Anterior cingulate cortex (tissue), 58 donors: ENCODE measurements around the gene MAG.

Experiments used
- DNase-seq, 58 donors: peaks; one replicate each; lab custom pipeline; 2025; lab: John Stamatoyannopoulos, UW

MAG gene, protein sequence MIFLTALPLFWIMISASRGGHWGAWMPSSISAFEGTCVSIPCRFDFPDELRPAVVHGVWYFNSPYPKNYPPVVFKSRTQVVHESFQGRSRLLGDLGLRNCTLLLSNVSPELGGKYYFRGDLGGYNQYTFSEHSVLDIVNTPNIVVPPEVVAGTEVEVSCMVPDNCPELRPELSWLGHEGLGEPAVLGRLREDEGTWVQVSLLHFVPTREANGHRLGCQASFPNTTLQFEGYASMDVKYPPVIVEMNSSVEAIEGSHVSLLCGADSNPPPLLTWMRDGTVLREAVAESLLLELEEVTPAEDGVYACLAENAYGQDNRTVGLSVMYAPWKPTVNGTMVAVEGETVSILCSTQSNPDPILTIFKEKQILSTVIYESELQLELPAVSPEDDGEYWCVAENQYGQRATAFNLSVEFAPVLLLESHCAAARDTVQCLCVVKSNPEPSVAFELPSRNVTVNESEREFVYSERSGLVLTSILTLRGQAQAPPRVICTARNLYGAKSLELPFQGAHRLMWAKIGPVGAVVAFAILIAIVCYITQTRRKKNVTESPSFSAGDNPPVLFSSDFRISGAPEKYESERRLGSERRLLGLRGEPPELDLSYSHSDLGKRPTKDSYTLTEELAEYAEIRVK

DNA sequence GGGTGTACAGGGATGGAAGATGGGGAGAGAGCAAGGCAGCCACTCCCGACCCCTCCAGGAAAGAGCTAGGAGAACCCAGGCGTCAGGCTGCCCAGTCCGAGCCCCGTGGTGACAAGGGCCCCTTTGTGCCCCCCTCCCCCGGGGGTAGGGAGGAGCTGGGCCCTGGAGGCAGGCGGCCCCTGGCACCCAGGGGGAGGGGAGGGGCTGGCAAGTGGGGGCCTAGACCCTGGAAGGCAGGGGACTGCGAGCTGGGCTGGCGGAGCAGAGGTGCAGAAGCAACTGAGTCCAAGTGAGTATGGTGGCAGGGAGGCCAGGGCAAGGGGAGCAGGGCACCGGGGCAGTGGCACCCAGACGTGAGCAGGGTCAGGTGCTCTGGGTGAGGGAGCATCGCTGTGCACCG, at the start of gene MAG:
MAG (plus strand) TSS at position 246 of the 400 bp plus-strand sequence. CDS start 3,248 bp downstream, outside the sequence.
- DNase-seq = peak in 53 of 58 donors; percentile 22 to 96 (median 78)

DNA sequence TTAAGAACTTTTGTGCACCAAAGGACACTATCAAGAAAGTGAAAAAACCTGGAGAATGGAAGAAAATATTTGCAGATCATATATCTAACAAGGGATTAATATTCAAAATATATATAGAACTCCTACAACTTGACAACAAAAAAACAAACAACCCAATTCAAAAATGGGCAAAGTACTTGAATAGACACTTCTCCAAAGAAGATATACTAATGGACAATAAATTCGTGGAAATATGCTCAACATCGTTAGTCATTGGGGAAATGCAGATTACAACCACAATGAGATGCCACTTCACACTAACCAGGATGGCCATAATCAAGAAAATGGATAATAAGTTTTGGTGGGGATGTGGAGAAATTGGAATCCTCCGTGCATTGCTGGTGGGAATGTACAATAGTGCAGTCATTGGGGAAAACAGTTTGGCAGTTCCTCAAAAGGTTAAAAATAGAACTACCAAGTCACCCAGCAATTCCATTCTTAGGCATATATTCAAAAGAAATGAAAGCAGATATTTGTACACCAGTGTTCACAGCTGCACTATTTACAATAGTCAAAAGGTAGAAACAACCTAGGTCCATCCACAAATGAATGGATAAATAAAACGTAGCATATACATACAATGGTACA, 45.4 kb upstream of the MAG start:
- no peak for DNase-seq

DNA sequence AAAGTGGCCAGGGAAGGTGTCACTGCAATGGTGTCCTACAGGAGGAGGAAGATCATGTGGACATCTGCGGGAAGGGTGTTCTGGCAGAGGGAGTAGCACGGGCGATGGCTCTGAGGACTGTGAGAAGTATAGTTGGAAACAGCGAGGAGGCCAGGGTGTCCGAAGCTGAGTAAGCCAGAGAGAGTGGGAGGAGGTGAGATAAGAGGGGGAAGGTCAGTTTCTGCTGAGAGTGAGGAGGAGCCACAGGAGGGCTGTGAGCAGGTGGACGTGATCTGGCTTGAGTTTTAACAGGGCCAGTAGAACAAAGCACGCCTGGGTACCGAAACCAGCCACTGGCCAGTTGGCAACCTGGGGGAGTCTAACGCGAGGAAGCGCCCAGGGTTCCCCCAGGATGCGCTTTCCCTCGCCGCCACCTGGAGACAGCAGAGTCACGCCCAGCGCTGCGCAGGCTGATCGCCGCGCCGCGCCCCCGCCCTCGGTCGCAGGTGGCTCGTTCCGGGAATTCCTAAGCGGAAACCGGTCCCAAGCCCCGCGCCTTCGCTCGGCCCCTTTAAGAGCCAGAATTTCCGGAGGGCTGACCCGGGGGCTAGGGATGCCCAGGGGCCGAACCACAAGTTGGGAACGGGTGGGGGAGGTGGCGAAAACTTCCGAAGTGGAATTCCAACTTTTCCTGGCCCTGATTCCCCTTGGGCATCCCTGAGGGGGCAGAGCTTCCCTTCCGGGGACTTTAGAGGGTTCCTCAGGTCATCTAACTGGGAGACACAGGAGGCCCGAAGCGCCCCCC, 44.2 kb upstream of the MAG start:
- DNase-seq = no peak

DNA sequence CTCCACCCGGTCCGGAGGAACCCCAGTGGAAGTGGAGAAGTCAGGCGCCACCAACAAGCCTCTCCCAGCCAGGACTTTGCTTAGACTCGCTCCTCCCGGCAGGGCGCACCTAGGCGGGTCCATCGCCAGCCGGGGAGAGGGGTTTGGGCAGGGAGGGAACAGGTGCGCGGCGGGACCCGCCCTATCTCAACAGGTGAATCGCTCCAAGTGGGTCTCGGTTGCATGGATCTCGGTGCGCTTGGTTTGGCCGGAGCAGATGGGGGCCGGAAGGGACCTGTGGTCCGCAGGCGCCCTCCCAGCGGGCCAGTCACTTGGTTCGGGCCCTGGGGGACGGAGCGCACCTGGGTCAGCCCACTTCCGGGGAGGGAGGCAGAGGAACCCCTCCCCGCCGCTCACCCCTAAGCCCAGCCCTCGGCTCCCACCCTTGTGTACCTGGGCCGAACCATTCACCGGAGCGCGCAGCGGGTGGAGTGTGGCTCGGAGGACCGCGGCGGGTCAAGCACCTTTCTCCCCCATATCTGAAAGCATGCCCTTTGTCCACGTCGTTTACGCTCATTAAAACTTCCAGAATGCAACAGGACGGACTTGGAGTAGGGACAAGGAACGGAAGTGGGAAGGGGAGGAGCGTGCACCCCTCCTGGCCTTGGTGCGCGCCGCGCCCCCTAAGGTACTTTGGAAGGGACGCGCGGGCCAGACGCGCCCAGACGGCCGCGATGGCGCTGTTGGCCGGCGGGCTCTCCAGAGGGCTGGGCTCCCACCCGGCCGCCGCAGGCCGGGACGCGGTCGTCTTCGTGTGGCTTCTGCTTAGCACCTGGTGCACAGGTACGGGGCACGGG, 43.4 kb upstream of the MAG start, which contains the start of gene LSR:
LSR (plus strand) TSS at position 693 of the 836 bp plus-strand sequence; CDS start at position 714, 21 bp downstream.
- DNase-seq = no peak

DNA sequence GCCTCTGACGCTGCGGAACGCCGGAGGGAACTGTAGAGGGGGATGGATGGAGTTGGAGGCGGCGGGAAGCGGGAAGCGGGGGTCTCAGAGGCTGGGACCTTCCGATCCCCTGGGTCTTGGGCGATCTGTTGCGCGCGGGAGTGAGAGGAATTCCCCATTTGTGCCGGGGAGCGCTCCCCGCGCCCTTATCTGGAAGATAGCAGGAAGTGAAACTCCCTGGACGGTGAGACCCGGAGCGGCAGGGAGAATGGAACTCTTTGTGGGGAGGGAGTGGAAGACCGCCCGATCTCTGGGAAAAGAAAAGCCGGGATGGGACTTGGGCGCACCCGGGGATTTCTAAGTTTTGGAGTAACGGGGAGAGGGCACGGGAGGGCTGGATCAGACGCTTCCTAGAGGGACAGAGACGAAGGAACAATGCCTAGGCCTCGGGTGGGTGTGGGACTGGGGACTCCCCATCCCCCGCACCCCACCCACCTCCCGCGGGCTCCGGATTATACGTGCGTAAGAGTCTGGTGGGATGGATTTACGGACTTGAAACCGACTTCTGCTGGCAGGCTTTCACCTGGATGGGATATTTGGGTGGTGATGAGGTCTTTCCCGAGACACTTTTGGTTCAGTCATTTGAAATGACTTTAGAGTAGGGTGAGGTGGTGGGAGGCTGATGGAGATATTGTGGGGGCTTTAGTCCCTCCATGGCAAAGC, 42.7 kb upstream of the MAG start:
- DNase-seq = no peak

DNA sequence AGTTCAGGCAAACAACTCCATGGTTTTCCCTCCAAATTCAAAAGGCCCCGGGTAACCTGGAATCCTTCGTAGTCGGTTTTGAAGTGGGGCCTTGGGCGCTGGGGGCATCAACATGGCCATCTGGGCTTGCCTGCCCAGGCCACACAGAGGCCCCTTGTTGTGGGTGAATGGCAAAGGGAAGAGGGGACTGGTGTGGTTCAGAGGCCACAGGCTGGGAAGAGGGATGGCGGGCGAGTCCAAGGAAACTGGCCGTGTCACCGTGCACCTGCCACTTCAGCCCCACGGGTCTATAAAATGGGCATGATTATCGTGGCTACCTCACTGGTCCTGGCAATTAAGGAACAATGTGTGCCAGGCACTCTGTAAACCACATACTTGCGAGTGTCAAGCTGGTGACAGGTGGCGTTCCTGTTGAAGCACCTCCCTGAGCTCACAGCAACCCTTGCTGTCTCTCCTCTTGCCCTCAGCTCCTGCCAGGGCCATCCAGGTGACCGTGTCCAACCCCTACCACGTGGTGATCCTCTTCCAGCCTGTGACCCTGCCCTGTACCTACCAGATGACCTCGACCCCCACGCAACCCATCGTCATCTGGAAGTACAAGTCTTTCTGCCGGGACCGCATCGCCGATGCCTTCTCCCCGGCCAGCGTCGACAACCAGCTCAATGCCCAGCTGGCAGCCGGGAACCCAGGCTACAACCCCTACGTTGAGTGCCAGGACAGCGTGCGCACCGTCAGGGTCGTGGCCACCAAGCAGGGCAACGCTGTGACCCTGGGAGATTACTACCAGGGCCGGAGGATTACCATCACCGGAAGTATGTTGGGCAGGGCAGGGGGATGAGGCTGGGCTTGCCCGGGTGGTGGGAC, 41.9 kb upstream of the MAG start:
- no peak for DNase-seq

DNA sequence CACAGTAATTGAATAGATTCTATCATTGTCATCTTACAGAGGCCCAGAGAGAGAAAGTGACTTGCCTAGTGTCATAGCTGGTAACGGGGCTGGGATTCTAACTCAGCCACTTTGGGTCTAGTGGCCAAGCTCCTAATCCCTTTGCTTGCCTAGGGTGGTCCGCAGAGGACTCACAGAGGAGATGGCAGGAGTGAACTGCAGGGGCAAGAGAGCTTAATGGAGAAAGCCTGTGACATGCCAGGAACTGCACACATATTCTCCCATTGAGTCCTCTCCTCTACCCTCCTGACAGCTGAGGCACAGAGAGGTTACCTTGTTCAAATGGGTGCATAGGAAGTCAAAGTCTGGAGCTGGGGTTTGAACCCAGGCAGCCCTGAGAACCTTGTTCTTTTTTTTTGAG, 40.5 kb upstream of the MAG start:
- DNase-seq = no peak

DNA sequence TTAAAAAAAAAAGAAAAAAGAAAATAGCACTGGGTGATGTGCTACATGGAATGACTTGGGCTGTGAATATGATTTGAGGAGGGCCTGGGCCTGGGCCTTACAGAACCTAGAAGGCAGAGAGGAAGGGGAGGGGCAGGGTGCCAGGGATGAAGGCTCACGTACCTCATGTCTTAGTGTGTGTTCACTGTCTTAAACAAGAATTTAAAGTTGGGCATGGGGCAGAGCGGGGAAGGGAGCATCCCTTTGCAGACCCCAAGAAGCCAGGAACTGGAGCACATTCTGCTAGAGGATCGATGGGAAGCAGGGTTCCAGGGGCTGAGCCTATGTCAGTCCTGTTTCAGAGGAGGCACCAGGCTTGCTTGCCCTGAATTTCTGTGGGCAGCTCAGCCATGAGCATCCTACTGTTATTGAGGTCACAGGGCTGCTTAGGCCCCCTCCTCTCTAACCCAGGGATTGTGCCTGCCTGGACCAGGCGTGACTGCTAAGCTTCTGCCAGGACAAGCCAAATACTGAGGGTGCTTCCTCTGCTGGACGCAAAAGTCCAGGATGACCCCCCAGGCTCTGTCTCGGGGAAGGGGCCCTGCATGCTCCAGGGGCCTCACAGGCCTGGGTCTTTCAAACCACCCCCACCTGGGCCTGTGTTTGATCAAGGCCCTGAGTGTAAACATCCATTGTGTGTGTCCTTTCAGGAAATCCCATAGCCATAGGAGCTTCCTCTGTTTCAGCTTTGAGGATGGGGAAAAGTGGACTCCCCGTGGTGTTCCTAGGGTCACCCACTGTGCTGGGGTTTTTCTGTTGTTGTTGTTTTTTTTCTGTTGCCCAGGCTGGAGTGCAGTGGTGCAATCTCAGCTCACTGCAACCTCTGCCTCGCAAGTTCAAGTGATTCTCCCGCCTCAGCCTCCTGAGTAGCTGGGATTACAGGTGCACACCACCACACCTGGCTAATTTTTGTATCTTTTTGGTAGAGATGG, 38.4 kb upstream of the MAG start:
- no peak for DNase-seq

DNA sequence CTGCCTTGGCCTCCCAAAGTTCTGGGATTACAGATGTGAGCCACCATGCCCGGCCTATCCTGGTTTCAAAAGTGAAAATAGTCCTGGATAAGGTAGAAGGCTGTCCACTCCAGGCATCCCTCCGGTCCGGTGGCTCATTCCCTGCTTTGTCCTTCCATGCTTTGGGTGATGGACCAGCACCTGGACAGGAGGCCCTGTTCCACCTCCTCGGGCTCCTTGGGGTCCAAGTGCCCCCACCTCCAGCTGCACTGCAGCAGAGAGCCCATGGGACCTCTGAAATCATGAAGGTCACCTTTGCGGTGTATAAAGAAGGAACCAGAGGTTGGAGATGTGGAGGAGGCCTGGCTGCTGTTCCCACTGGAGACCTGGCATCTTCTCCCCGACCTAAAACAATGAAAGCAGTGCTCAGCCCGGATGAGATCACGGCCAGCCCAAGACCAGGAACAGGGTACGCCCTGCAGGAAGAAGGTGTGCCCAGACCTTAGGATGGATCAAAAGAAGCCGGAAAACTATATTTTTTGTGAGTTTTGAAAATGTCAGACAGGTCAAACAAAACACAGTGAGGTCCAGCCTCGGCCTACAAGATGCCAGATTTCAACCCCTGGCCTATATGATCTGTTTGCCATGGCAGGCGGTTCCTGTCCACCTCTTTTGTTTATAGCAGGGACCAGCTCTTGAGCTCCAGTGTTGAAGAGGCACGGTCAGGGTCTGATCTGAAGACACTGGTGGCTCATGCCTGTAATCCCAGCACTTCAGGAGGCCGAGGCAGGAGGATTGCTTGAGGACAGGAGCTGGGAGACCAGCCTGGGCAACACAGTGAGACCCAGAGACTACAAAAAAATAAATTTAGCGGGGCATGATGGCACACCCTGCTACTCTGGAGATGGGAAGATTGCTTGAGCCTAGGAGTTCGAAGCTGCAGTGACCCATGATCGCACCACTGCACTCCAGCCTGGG, 37.3 kb upstream of the MAG start:
- no peak for DNase-seq

DNA sequence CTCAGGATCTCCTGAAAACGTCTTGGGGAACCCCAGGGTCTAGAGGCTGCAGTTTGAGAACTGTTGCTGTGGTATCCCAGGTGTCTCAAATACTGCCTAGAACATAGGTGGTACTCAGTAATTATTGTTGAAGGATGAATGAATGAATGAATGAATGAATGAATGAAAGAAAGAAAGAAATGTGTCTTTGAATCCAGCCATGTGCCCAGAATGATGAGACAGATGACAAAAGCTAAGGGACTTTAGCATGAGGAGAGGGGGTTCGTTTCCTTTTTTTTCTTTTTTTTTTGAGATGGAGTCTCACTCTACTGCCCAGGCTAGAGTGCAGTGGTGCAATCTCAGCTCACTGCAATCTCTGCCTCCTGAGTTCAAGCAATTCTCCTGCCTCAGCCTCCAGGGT, 35.4 kb upstream of the MAG start:
- no peak for DNase-seq

DNA sequence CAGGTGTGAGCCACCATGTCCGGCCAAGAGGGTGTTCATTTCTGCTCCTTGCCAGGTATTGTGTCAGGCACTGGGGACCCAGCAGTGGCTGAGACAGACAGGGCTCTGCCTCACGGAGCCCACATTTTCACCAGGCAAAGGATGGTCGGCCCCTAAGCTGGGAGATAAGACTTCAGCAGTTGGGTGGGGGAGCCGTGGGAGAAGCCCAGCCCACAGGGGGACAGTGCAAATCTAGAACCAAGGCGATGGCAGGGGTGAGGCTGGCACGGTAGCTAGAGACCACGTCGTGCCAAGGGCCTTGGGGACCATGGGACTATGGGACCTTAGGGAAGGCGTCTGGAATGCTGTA, 34.9 kb upstream of the MAG start:
- DNase-seq = no peak

DNA sequence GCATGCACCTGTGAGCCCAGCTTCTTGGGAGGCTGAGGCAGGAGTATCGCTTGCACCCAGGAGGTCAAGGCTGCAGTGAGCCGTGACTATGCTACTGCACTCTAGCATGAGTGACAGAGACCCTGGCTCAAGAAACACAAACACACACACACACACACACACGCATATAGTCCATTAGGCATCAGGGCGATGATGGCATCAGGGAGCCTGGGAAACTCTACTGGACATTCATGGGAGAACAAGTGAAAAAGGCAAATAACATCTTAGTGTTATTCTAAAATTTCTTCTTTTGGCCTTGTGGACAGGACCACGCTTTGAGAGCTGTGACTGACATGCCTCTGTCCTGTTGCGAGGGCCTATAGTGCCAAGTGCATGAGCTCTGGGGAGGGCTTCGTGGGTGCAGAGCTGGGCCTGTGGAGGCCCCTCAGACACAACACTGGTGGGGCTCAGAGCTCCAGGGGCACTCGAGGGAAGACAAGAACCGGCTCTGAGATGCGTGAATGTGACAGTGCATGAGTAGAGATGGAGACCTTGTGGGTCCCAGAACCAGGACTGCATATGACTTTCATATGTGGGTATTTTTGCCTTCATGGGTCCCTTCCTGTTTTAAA, 31.2 kb upstream of the MAG start:
- no peak for DNase-seq

DNA sequence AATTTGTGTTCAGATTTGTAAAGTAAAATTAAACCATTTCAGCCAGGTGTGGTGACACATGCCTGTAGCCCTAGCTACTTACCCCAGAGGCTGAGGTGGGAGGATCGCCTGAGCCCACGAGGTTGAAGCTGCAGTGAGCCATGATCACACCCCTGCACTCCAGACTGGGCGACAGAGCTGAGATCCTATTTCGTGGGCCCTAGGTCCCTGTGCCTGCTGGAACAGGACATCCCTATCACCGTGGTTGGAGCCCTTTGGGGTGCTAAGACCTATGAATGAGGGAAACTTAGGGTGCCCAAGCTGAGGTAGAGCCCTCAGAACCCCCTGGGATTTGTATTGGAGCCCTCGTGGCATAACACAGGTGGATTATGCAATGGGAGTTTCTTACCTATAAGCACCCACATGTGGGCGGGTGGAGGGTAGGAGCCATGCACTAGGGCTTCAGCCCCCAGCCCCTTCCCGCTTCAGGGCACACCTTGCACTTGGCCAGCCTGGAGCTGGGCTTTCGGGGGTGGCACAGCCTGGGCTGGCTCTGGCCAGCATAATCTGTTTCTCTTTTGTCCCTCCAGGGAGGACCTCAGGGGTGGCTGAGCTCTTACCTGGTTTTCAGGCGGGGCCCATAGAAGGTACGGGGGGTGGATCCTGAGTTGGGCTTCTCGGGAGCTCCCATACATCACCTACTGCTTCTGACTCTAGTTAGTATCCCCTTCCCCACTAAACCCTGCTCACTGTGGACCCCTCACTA, 30.4 kb upstream of the MAG start:
- DNase-seq = no peak

DNA sequence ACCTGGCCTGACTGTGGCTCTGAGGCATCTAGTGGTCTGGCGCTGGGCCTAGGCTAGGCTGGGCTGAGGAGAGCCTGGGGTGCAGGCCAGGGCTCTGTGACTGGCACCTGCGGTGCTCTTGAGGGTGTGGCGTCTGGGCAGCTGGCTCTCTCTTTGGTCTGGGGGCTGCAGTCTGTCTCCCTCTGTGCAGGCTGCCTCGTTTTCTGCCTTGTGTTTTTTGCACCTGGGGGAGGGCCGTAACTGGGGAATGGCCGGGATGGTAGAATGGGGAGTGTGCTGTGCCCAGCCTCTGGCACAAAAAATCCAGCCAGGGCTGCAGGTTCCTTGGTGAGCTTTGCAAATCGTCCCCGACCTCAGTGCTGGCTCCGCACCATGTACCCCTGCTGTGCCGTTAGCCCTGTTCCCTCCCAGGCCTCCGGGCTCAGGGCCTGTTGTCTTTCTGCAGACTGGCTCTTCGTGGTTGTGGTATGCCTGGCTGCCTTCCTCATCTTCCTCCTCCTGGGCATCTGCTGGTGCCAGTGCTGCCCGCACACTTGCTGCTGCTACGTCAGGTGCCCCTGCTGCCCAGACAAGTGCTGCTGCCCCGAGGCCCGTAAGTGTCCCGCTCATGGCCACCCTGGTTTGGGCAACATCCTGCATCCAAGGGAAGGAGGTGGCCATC, 29.7 kb upstream of the MAG start:
- DNase-seq = no peak
